Stimulated activated CD8-positive, alpha-beta memory T cell treated with anti-CD3 and anti-CD28 coated beads, Interleukin-12 subunit alpha, Interleukin-12 subunit beta, amount 100 ng/mL, for 1 hour (primary cell): Measurements from ENCODE around the gene RXRA.

ENCODE experiments used
- DNase-seq: peaks from one replicate; pipeline ENCODE4 v3.0.0-alpha.2; 2020; ENCODE audit warnings: low read depth

The RXRA gene

GRCh38 chr9:134324359-134325095, 1.7 kb upstream of the RXRA start:
- DNase-seq: no peak

GRCh38 chr9:134325096-134325812, 1.0 kb upstream of the RXRA start:
- DNase-seq: no peak

- DNase-seq: no peak
These were observed 708 bp downstream of the RXRA start for GRCh38 chr9:134326724-134327601.

- DNase-seq: no peak
These were observed 1.5 kb downstream of the RXRA start for GRCh38 chr9:134327671-134328231.

GRCh38 chr9:134328341-134328840, 2.1 kb downstream of the RXRA start:
- DNase-seq: no peak

- DNase-seq: no peak
These were observed 2.8 kb downstream of the RXRA start for GRCh38 chr9:134328841-134329575.

- DNase-seq: no peak
These were observed 3.3 kb downstream of the RXRA start for GRCh38 chr9:134329576-134329855.

- no peak for DNase-seq
These were observed 3.6 kb downstream of the RXRA start for GRCh38 chr9:134329886-134330285.

GRCh38 chr9:134330590-134330989, 4.3 kb downstream of the RXRA start:
- no peak for DNase-seq

- DNase-seq: no peak
These were observed 5.2 kb downstream of the RXRA start for GRCh38 chr9:134331186-134332025.

GRCh38 chr9:134332266-134332665, 6.0 kb downstream of the RXRA start:
- no peak for DNase-seq

- no peak for DNase-seq
These were observed 6.6 kb downstream of the RXRA start for GRCh38 chr9:134332841-134333233.

- no peak for DNase-seq
These were observed 7.1 kb downstream of the RXRA start for GRCh38 chr9:134333234-134333873.

GRCh38 chr9:134333874-134334581, 7.8 kb downstream of the RXRA start:
- DNase-seq: no peak

GRCh38 chr9:134335061-134335460, 8.8 kb downstream of the RXRA start:
- no peak for DNase-seq

GRCh38 chr9:134335486-134336220, 9.4 kb downstream of the RXRA start:
- DNase-seq: no peak

GRCh38 chr9:134336228-134336627, 10.0 kb downstream of the RXRA start:
- no peak for DNase-seq

GRCh38 chr9:134336924-134337323, 10.7 kb downstream of the RXRA start:
- no peak for DNase-seq

- no peak for DNase-seq
These were observed 11.2 kb downstream of the RXRA start for GRCh38 chr9:134337469-134337868.
